HTERT RPE-1 (cell line): ENCODE data around the gene ISCA2.
"Not testable (repeated sequence)": the region's sequence is repeated elsewhere in the genome, so short reads cannot be mapped to it uniquely, and the experiment has no call there.

Source experiments
- in situ Hi-C: fragments of 300-500 bp; cut with MboI; formaldehyde crosslinking; loops from 4 replicates; pipeline ENCODE4 v1.14.3; 2020; ENCODE audit warnings: low sequenced_read_pairs

Gene ISCA2

GRCh38 chr14:74493343-74494261 is at the start of gene ISCA2:
ISCA2 (plus strand) TSS chr14:74493765; CDS start chr14:74493775, 10 bp downstream.
- in situ Hi-C loops: no loop called here

- in situ Hi-C loops: no loop called here
Measured at GRCh38 chr14:74444866-74445265, 48.7 kb upstream of the ISCA2 start.

GRCh38 chr14:74454397-74454796 is 39.2 kb upstream of the ISCA2 start:
- in situ Hi-C loops: not testable (repeated sequence)

- in situ Hi-C loops: no loop called here
Measured at GRCh38 chr14:74456684-74457564, 36.6 kb upstream of the ISCA2 start.

- in situ Hi-C loops: no loop called here
Measured at GRCh38 chr14:74457565-74457895, 36.0 kb upstream of the ISCA2 start.

- in situ Hi-C loops: no loop called here
Measured at GRCh38 chr14:74459289-74459946, 34.1 kb upstream of the ISCA2 start.

GRCh38 chr14:74459976-74460375 is 33.6 kb upstream of the ISCA2 start:
- in situ Hi-C loops: no loop called here

GRCh38 chr14:74462993-74463392 is 30.6 kb upstream of the ISCA2 start:
- in situ Hi-C loops: no loop called here

- in situ Hi-C loops: no loop called here
Measured at GRCh38 chr14:74463697-74464096, 29.9 kb upstream of the ISCA2 start.

- in situ Hi-C loops: no loop called here
Measured at GRCh38 chr14:74464785-74465184, 28.8 kb upstream of the ISCA2 start.

- in situ Hi-C loops: no loop called here
Measured at GRCh38 chr14:74465335-74465734, 28.2 kb upstream of the ISCA2 start.

- in situ Hi-C loops: no loop called here
Measured at GRCh38 chr14:74468513-74468912, 25.1 kb upstream of the ISCA2 start.

GRCh38 chr14:74469548-74470518 is 23.7 kb upstream of the ISCA2 start:
- in situ Hi-C loops: no loop called here

GRCh38 chr14:74472601-74473000 is 21.0 kb upstream of the ISCA2 start:
- in situ Hi-C loops: no loop called here

- in situ Hi-C loops: no loop called here
Measured at GRCh38 chr14:74474376-74474775, 19.2 kb upstream of the ISCA2 start.

- in situ Hi-C loops: no loop called here
Measured at GRCh38 chr14:74475678-74476077, 17.9 kb upstream of the ISCA2 start.

GRCh38 chr14:74476107-74476506 is 17.5 kb upstream of the ISCA2 start:
- in situ Hi-C loops: no loop called here

GRCh38 chr14:74476607-74477006 is 17.0 kb upstream of the ISCA2 start:
- in situ Hi-C loops: no loop called here

GRCh38 chr14:74478996-74479635 is 14.4 kb upstream of the ISCA2 start:
- in situ Hi-C loops: no loop called here

- in situ Hi-C loops: no loop called here
Measured at GRCh38 chr14:74480046-74480445, 13.5 kb upstream of the ISCA2 start.
